Neutrophil (primary cell): ENCODE measurements around the gene UBALD1.

Experiments used
- H3K27ac ChIP-seq: fragments of 200-600 bp; sonication (generic); 2 replicates; pipeline ENCODE4 v1.5.1; 2016; ENCODE audit warnings: mild to moderate bottlenecking, moderate library complexity
- H3K27me3 ChIP-seq: fragments of 200-600 bp; sonication (generic); 2 replicates; pipeline ENCODE4 v1.6.0; 2016; ENCODE audit warnings: mild to moderate bottlenecking
- H3K36me3 ChIP-seq: fragments of 200-600 bp; sonication (generic); 2 replicates; pipeline ENCODE4 v1.5.1; 2017
- H3K4me1 ChIP-seq, 2 experiments: fragments of 200-600 bp in 1 of 2; sonication (generic) in 1 of 2; 1 replicate in 1 of 2; 2 replicates in 1 of 2; pipeline versions ENCODE4 v1.5.1 to v1.6.1; 2013 to 2016; ENCODE audit warnings: low read depth in 1 of 2, low read length in 1 of 2, mild to moderate bottlenecking in 1 of 2, moderate library complexity in 1 of 2; ENCODE audit not compliant: control insufficient read depth in 1 of 2, insufficient read depth in 1 of 2
- H3K4me3 ChIP-seq, 2 experiments: fragments of 200-600 bp in 1 of 2; sonication (generic) in 1 of 2; 1 replicate in 1 of 2; 2 replicates in 1 of 2; pipeline ENCODE4 v1.5.1; 2013 to 2016; ENCODE audit warnings: low read depth in 1 of 2, low read length in 1 of 2, mild to moderate bottlenecking in 1 of 2, moderate library complexity in 1 of 2
- H3K9me3 ChIP-seq: fragments of 200-600 bp; sonication (generic); 2 replicates; pipeline ENCODE4 v1.5.1; 2016
- TF ChIP-seq, protein P1 (sequence below): fragments of 200-600 bp; sonication (generic); IDR thresholded peaks from 2 replicates; pipeline ENCODE4 v1.5.1; 2016; ENCODE audit warnings: antibody characterized with exemption

UBALD1 gene

DNA sequence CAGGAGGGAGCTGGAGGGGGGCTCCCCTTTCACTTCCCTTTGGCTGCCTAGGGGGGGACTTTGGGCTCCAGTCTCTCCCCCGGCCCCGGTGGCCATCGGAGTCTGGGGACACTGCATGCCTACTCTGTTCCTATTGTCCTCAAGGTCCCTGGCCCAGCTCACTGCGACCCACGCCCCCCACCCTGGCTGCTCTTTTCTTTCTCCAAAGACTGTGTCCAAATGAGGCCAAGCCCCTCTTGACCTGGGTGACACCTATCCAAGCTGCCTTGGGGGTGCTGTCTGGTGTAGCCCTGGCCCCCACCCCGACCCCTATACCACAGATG is 12.9 kb downstream of the UBALD1 start:
- no peak overlapping the region for H3K4me3 ChIP-seq
- no peaks in the 10 kb centered on the region for H3K9me3 ChIP-seq
- H3K27me3 ChIP-seq, result peaks cover 12% of the 10 kb centered on the region
- no peaks in the 10 kb centered on the region for H3K4me1 ChIP-seq
- TF ChIP-seq, protein P1, sequence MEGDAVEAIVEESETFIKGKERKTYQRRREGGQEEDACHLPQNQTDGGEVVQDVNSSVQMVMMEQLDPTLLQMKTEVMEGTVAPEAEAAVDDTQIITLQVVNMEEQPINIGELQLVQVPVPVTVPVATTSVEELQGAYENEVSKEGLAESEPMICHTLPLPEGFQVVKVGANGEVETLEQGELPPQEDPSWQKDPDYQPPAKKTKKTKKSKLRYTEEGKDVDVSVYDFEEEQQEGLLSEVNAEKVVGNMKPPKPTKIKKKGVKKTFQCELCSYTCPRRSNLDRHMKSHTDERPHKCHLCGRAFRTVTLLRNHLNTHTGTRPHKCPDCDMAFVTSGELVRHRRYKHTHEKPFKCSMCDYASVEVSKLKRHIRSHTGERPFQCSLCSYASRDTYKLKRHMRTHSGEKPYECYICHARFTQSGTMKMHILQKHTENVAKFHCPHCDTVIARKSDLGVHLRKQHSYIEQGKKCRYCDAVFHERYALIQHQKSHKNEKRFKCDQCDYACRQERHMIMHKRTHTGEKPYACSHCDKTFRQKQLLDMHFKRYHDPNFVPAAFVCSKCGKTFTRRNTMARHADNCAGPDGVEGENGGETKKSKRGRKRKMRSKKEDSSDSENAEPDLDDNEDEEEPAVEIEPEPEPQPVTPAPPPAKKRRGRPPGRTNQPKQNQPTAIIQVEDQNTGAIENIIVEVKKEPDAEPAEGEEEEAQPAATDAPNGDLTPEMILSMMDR, result no peak
- H3K36me3 ChIP-seq, result peaks cover 5% of the 10 kb centered on the region
- H3K27ac ChIP-seq, result no peak overlapping the region

- H3K27ac ChIP-seq, result no peak overlapping the region
- H3K27me3 ChIP-seq, result peaks cover 14% of the 10 kb centered on the region
- H3K4me1 ChIP-seq, result no peaks in the 10 kb centered on the region
- TF ChIP-seq, protein P1, result no peak
- H3K36me3 ChIP-seq, result no peaks in the 10 kb centered on the region
- no peaks in the 10 kb centered on the region for H3K9me3 ChIP-seq
- no peak overlapping the region for H3K4me3 ChIP-seq
Measured at GRCh38 chr16:4601036-4601863, 13.4 kb downstream of the UBALD1 start.

GRCh38 chr16:4599545-4599944 is 15.1 kb downstream of the UBALD1 start:
- H3K36me3 ChIP-seq, result no peaks in the 10 kb centered on the region
- peaks cover 14% of the 10 kb centered on the region for H3K27me3 ChIP-seq
- H3K4me3 ChIP-seq, result no peak overlapping the region
- no peak overlapping the region for H3K27ac ChIP-seq
- H3K9me3 ChIP-seq, result no peaks in the 10 kb centered on the region
- TF ChIP-seq, protein P1, result no peak
- no peaks in the 10 kb centered on the region for H3K4me1 ChIP-seq

GRCh38 chr16:4599037-4599436 is 15.7 kb downstream of the UBALD1 start:
- Histone ChIP-seq H3K27me3 (peaks cover 14% of the 10 kb centered on the region), H3K36me3 (no peaks in the 10 kb centered on the region), H3K4me1 (no peaks in the 10 kb centered on the region), H3K4me3 (no peak overlapping the region), H3K9me3 (no peaks in the 10 kb centered on the region), H3K27ac (no peak overlapping the region)
- TF ChIP-seq, protein P1, result no peak

DNA sequence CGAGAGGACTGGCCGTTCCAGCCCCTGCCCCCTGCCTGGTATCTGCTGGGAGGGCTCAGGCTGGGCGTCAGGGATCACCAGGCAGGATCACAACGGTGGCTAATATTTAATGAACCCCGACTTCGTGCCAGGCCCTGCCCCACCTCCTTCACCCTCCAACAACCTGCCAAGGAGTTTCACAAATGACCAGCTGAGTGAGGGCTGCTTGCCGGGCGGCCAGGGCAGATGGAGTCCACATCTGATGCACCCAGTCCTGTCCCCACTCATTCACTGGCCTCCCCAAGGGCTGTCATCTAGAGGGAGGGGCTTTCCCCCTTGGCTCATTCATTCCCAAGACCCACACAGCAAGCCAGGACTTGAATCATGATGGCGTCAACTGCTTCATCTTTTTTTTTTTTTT is 17.5 kb downstream of the UBALD1 start:
- TF ChIP-seq, protein P1, result no peak
- no peak overlapping the region for H3K27ac ChIP-seq

More for the DNA sequence above, 17.5 kb downstream of the UBALD1 start:
- no peaks in the 10 kb centered on the region for H3K9me3 ChIP-seq
- no peak overlapping the region for H3K4me3 ChIP-seq
- H3K27me3 ChIP-seq, result peaks cover 14% of the 10 kb centered on the region
- H3K4me1 ChIP-seq, result no peaks in the 10 kb centered on the region
- H3K36me3 ChIP-seq, result no peaks in the 10 kb centered on the region
